T47D (cell line): Measurements from ENCODE around the gene CAVIN3.

Experiments
- DNase-seq, 2 experiments: peaks; one replicate each; pipeline versions ENCODE4 v3.0.0 to v3.0.0-alpha.2; 2011 to 2012; ENCODE audit warnings: low read depth in 1 of 2, low spot score in 1 of 2
- JUND ChIP-seq: IDR thresholded peaks from 2 replicates; pipeline ENCODE4 v1.6.1; 2012; ENCODE audit warnings: low read depth
- in situ Hi-C: cut with HindIII; loops from 2 replicates; pipeline ENCODE4 v1.10.0; 2016; ENCODE audit warnings: low sequenced_read_pairs, low pct_unique_long_range_greater_than_20kb

Gene CAVIN3, protein sequence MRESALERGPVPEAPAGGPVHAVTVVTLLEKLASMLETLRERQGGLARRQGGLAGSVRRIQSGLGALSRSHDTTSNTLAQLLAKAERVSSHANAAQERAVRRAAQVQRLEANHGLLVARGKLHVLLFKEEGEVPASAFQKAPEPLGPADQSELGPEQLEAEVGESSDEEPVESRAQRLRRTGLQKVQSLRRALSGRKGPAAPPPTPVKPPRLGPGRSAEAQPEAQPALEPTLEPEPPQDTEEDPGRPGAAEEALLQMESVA

DNA sequence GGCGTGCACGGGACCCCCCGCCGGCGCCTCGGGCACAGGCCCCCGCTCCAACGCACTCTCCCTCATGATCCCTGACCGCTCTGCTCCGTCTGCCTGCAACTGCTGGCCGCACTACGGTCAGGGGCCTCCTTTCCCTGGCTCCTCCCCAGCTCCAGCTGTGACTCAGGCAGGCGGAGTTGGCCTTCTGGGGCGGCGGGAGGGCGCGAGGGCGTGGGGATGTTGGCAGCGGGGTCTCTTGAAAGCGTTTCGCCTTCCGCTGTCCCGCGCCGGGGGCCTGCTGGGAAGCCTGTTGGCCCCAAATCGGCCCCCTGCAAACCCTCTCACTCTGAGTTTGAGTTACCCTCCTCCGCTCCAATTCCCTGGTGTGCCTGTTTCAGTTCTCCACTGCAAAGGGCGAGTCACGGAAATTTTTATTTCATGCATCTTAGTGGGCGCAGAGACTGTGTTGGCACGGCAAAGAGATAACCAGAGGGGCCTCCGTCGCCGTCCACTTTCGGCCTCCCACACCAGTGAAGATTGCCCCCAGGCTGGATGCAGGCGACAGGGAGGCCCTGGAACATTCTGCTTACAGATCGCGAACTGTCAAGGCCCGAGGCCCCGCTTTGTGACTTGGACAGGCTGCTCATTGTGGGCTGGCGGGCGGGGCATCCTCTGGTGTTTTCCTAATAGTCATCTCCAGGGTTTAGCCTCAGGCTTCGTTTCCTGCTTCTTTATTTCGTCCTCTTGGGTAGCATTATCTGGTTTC lies at the start of gene CAVIN3:
CAVIN3 (minus strand) TSS at position 91 of the 745 bp plus-strand sequence; CDS start at position 66, 25 bp downstream.
- no peak for TF ChIP-seq JUND
- no peak for DNase-seq
- in situ Hi-C loops, result no loop called here

DNA sequence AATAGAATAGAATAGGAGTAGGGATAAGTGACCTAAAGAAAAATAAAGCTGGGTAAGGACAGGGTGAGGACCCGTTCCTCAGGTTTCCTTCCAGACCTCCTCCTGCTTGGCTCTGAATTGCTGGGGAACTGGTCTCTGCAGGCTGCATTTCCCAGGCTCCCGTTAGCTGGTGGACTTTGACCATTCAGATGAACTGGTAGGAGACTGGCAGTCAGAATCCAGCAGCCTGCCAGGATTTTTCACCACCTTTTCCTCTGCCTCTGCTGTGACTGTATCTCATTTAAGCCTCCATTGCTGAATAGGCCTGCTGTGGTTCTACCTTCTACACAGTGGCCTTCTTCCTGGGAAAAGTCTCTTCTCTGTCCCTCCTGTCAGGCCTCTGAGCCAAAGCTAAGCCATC lies 45.4 kb upstream of the CAVIN3 start:
- in situ Hi-C loops, result no loop called here

DNA sequence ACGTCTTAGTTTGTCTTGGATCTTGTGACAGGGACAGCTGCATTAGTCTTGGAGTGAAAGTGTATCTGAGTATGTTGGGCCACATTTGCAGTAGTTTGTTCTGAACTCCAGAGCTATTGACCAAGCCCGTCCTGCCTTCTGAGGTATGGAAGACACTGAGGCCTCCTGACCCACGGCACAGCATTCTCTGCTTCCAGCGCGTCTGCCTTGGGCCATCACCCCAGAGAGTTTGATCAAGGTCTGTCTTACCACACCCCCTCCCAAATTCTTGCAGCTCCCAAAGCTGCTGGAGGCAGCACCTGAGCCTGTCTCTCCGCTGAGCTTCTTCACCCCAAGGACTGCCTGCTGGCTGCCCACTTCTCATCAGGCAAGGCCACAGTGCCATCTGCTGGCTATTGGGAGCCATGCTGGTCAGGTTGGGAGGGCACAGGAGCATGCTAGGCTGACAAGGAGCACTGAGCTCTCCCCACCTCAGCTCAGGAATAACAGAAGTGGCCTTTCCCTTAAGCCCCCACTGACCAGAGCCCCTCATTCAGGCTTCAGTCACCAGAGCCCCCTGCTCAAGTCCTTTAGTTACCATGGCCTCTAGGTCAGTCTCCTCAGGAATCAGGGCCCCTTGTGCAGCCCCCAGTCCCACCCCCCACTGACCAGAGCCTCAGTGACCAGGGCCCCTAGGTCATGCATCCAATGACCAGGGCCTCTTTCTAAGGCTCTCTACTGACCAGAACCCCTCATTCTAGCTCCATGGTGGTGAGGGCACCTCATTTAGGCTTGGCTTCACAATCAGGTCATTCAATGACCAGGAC lies 42.8 kb upstream of the CAVIN3 start:
- in situ Hi-C loops, result no loop called here
- peak; percentile 36 to 79 for DNase-seq
- TF ChIP-seq JUND, result no peak

More for the DNA sequence above, 45.4 kb upstream of the CAVIN3 start:
- no peak for TF ChIP-seq JUND
- DNase-seq, result peak in 1 of 2 experiments; percentile 39

DNA sequence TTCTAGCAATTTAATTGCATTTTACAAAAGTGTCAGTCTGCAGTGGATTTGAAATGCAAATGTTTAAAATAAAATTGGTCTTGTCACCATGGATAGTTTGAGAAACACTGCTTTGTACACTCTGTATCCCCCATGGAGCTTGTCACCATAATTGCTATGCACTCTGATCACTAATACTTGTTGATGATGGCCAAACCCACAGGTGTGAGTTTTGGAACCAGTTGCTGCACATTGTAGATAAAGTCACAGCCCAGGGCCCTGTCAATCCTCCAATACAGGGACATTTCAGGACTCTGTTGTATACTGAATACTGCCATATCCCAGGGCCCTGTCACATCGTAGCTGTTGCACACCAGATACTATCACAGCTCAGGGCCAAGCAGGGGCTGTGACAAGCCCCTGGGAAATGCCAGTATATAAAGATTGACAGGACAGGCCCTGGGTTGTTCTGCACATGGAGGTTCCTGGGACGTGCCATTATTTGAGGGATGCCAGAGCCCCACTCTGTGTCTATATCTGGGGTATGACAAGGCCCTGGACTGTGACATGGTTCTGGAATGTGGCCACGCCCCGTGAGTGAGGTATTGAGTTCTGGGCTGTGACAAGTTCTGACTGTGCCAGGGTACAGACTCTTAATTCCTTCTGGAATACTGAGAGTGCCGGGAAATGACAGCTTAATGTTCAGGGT lies 42.0 kb upstream of the CAVIN3 start:
- in situ Hi-C loops, result no loop called here

DNA sequence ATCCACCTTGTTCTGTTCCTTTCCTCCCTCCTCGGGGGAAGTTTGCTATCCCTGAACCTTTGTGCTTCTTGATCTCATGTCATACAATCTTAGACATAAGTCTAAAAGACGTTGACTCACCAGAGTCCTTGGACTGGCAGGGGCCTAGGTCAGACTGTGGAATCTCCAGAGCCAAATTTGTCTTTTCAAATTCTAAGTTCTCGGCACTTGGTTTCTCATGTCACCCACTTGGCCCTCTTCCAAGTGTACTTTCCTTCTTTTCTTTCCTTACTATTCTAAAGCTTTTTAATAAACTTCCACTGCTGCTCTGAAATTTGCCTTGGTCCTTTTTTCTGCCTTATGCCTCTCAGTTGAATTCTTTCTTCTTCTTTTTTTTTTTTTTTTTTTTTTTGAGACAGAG lies 39.9 kb upstream of the CAVIN3 start:
- DNase-seq, result no peak
- in situ Hi-C loops, result no loop called here
- no peak for TF ChIP-seq JUND

More for the DNA sequence above, 42.0 kb upstream of the CAVIN3 start:
- TF ChIP-seq JUND, result no peak
- DNase-seq, result no peak

DNA sequence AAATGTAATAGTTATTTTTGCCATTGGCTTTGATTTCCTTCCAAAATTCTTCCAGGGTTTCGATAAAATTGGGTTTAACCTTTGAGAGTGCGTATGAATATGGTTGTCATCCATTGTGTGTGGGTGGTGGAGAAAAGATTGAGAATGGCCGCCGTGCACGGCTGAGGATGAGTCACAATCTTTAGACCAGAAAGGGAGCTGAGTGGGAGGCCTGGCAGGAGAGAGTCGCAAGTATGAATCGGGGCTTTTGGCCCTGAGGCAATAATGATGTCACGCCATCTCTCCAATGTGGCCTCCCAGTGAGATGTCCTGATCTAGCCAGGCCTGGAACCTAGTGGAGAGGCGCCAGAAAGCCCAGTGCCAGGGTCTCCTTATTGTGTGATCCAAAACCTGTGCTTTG lies 36.9 kb upstream of the CAVIN3 start:
- in situ Hi-C loops, result no loop called here
- no peak for DNase-seq
- TF ChIP-seq JUND, result no peak

DNA sequence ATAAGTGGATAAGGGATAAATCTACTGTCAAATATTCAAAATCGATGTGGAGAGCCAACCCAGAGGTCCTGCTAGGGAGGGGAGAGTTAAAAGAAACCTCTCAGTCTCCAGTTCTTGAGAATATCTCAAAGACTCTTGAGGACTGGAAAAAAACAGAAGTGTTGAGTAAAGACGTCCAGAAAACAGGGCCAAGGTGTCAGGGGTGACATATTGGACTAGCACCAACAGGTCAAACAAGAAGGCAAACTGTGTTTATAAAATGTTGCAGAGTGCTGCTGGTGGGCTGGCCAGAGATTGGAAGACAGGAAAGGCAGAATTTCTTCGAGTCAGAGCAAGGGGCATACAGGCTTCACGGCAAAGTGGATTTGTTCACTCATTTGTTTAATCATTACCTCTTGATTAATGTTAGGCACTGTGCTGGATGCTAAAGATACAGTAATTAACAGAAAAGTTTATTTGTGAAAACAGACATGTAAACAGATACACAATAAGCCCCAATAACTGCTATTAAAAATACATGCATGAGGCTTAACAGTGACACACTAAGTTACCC lies 36.3 kb upstream of the CAVIN3 start:
- no peak for DNase-seq
- no peak for TF ChIP-seq JUND
- in situ Hi-C loops, result no loop called here

- no peak for TF ChIP-seq JUND
- no peak for DNase-seq
- in situ Hi-C loops, result no loop called here
Observed at GRCh38 chr11:6354651-6355485, 34.6 kb upstream of the CAVIN3 start.

GRCh38 chr11:6353367-6353987 lies 33.2 kb upstream of the CAVIN3 start:
- in situ Hi-C loops, result no loop called here
- TF ChIP-seq JUND, result no peak
- DNase-seq, result peak; percentile 7 to 50

- in situ Hi-C loops, result no loop called here
- no peak for DNase-seq
- no peak for TF ChIP-seq JUND
Observed at GRCh38 chr11:6351782-6352382, 31.6 kb upstream of the CAVIN3 start.

- no peak for DNase-seq
- in situ Hi-C loops, result no loop called here
- TF ChIP-seq JUND, result no peak
Observed at GRCh38 chr11:6350486-6350885, 30.2 kb upstream of the CAVIN3 start.
